WI38 (cell line): Measurements from ENCODE around the gene GAD1.

Experiments
- H3K4me3 ChIP-seq: 2 replicates; pipeline ENCODE4 v1.5.1; 2011; ENCODE audit warnings: low read depth, mild to moderate bottlenecking, control low read depth, low read length
- CTCF ChIP-seq: IDR thresholded peaks from 2 replicates; pipeline ENCODE4 v1.5.1; 2012; ENCODE audit warnings: low read depth, mild to moderate bottlenecking, control low read depth, low read length

GAD1 gene

GRCh38 chr2:170895023-170895757, 78.5 kb downstream of the GAD1 start:
- no peak overlapping the region for H3K4me3 ChIP-seq
- TF ChIP-seq CTCF = no peak

GRCh38 chr2:170896622-170897021, 79.9 kb downstream of the GAD1 start:
- no peak for TF ChIP-seq CTCF
- H3K4me3 ChIP-seq = no peak overlapping the region

GRCh38 chr2:170897108-170897507, 80.4 kb downstream of the GAD1 start:
- no peak overlapping the region for H3K4me3 ChIP-seq
- TF ChIP-seq CTCF = no peak

GRCh38 chr2:170905864-170906263, 89.2 kb downstream of the GAD1 start:
- H3K4me3 ChIP-seq = no peak overlapping the region
- TF ChIP-seq CTCF = no peak
